Activated naive CD8-positive, alpha-beta T cell treated with anti-CD3 and anti-CD28 coated beads, Interleukin-2, amount 10 ng/mL, durations not matched to agents 7 days and 5 days (primary cell): ENCODE results near the gene CTSE. TPM values are rescaled to one million over a fixed set of nuclear protein-coding genes. Genes with fewer than 3 reads are reported as not detected.
A peak's percentile ranks its signal among the peaks of the same experiment; 100 is the strongest.

Experiments
- ATAC-seq: fragments of 150-1000 bp; cut with Tn5 transposase; one replicate; pipeline ENCODE4 v1.10.0; 2021; ENCODE audit warnings: low read depth, moderate library complexity
- POLR2A ChIA-PET: fragments of 350-600 bp; sonication (Branson Sonifier 250); formaldehyde crosslinking; loops from one replicate; lab custom pipeline; 2021; ENCODE audit warnings: antibody characterized with exemption; lab: Charles Lee
- DNase-seq: peaks from one replicate; pipeline ENCODE4 v3.0.0; 2021
- H3K27ac Mint-ChIP-seq: one replicate; pipeline ENCODE4 v1.8.0; 2022; ENCODE audit warnings: mild to moderate bottlenecking, mixed read lengths
- H3K27me3 Mint-ChIP-seq: one replicate; pipeline ENCODE4 v1.8.0; 2022; ENCODE audit warnings: mild to moderate bottlenecking, moderate library complexity, mixed read lengths
- H3K36me3 Mint-ChIP-seq: one replicate; pipeline ENCODE4 v1.8.0; 2021; ENCODE audit warnings: mild to moderate bottlenecking, mixed read lengths
- H3K4me1 Mint-ChIP-seq: one replicate; pipeline ENCODE4 v1.8.0; 2021; ENCODE audit warnings: mixed read lengths
- H3K4me3 Mint-ChIP-seq: one replicate; pipeline ENCODE4 v1.8.0; 2022; ENCODE audit warnings: mild to moderate bottlenecking, moderate library complexity, mixed read lengths
- H3K9me3 Mint-ChIP-seq: one replicate; pipeline ENCODE4 v1.8.0; 2021; ENCODE audit warnings: mixed read lengths
- total RNA-seq, 2 experiments: library from RNA; stranded (reverse); gene quantifications; one replicate each; pipeline ENCODE4 v1.2.3, GENCODE V29; 2021

The CTSE gene
- total RNA-seq, 2 experiments from 2014 or later: not detected

DNA sequence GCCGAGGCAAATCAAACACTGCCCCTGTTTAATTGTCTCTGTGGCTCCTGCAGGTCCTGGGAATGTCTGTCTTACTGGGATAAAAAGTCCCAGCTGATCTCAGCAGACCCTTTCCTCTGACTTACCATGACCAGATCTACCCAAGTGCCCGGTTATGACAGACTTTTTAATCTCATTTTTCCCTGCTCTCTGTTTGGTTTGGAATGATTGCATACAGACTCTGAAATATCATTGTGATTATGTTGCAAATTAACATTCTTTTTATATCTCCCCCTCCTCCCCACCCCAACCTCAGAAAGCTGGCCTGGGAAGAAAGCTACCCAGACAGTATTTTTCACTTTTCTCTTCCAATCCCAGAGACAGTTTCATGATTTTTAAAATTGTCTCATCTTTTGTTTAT, 36.8 kb downstream of the CTSE start:
- H3K4me3 Mint-ChIP-seq: no peak overlapping the region
- H3K27me3 Mint-ChIP-seq: peaks cover 9% of the 10 kb centered on the region
- no peaks in the 10 kb centered on the region for H3K36me3 Mint-ChIP-seq
- H3K4me1 Mint-ChIP-seq: no peaks in the 10 kb centered on the region
- ATAC-seq (no peak), DNase-seq (no peak)
- H3K27ac Mint-ChIP-seq: no peak overlapping the region
- H3K9me3 Mint-ChIP-seq: no peaks in the 10 kb centered on the region
- POLR2A ChIA-PET: no interaction called here

DNA sequence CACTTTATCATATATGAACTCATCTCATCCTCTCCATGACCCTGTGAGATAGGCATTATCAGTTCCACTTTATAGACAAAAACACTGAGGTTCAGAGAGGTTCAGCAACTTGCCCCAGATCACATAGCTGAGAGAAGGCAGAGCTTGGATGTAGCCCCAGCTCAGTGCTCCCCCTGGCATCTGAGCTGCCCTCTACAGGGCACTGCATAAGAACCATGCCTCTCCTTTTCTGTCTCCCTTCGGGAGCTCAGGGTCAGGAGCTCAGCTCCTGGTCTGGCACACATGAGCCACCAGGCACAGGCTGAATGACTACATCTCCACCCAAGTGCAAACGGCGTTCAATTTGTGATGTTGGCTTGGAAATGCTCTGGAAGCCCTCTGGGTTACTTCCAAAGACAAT, 37.4 kb downstream of the CTSE start:
- ATAC-seq (no peak), DNase-seq (no peak)
- POLR2A ChIA-PET: no interaction called here
- Mint-ChIP-seq H3K4me1 (no peaks in the 10 kb centered on the region), H3K27me3 (peaks cover 9% of the 10 kb centered on the region), H3K4me3 (no peak overlapping the region), H3K27ac (no peak overlapping the region), H3K9me3 (no peaks in the 10 kb centered on the region), H3K36me3 (no peaks in the 10 kb centered on the region)

GRCh38 chr1:205985330-205986005, 38.2 kb downstream of the CTSE start:
- ATAC-seq (no peak), DNase-seq (no peak)
- Mint-ChIP-seq H3K27ac (no peak overlapping the region), H3K27me3 (peaks cover 7% of the 10 kb centered on the region), H3K4me1 (no peaks in the 10 kb centered on the region), H3K36me3 (no peaks in the 10 kb centered on the region), H3K4me3 (no peak overlapping the region), H3K9me3 (no peaks in the 10 kb centered on the region)
- POLR2A ChIA-PET: no interaction called here

DNA sequence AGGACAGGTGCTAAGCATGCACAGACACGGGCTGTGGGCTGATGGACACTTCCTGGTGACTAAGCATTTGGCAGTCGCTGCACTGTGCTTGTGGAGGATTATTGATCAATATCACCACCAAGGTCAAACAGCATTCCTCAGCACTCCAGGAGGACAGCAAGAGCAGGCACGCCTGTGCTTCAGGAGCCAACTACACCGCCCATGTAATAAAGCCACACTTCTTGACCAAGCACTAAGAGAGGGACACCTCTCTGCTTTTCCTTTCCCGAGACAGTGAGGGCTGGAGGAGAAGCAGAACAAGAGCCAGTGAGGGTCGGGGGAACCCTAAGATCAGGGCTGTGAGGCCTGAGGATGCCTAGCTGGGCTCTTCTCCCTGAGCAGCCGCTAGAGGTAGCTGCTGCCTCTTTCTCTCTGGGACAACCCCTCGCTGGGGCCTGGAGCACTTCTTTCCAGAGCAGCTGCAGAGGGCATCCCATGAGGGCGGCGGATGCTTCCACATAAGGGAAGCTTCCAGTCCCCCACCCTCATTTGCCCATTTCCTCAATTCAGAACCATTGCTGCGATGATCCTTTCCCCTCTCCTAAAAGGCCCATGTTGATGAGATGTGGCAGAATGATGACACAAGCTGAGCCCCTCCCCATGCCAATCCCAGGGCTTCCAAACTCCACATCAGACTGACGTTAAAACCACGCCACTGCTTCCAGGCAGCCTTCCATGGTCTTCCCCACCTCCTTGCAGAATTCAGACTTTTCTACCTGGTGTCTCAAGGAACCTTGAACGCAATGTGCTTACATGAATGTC, 39.6 kb downstream of the CTSE start:
- H3K27ac Mint-ChIP-seq: no peak overlapping the region
- H3K4me3 Mint-ChIP-seq: no peak overlapping the region
- H3K4me1 Mint-ChIP-seq: no peaks in the 10 kb centered on the region
- no peaks in the 10 kb centered on the region for H3K9me3 Mint-ChIP-seq
- H3K27me3 Mint-ChIP-seq: peaks cover 3% of the 10 kb centered on the region
- no peaks in the 10 kb centered on the region for H3K36me3 Mint-ChIP-seq
- peak; percentile 40 for DNase-seq
- ATAC-seq: no peak
- POLR2A ChIA-PET: interaction anchor here (1.3 kb wide), 1 partner anchor 122 kb away, joined by 3 read pairs; no protein-coding TSS in a partner anchor

DNA sequence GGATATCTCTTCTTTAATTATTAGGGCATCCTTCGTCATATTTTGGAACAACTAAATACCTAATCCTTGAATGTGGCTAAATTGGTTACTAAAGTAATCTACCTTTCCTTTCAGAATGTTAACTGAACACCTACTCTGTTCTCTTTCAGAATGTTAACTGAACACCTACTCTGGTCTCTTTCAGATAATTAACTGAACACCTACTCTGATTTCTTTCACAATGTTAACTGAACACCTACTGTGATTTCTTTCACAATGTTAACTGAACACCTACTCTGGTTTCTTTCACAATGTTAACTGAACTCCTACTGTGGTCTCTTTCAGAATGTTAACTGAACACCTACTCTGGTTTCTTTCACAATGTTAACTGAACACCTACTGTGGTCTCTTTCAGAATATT, 42.4 kb downstream of the CTSE start:
- no peak overlapping the region for H3K27ac Mint-ChIP-seq
- POLR2A ChIA-PET: no interaction called here
- no peaks in the 10 kb centered on the region for H3K4me1 Mint-ChIP-seq
- no peak for ATAC-seq
- no peaks in the 10 kb centered on the region for H3K36me3 Mint-ChIP-seq
- DNase-seq: no peak
- no peak overlapping the region for H3K4me3 Mint-ChIP-seq
- peaks cover 3% of the 10 kb centered on the region for H3K27me3 Mint-ChIP-seq
- no peaks in the 10 kb centered on the region for H3K9me3 Mint-ChIP-seq

- DNase-seq (no peak), ATAC-seq (no peak)
- H3K4me3 Mint-ChIP-seq: no peak overlapping the region
- no peaks in the 10 kb centered on the region for H3K4me1 Mint-ChIP-seq
- H3K36me3 Mint-ChIP-seq: no peaks in the 10 kb centered on the region
- POLR2A ChIA-PET: no interaction called here
- no peaks in the 10 kb centered on the region for H3K9me3 Mint-ChIP-seq
- H3K27me3 Mint-ChIP-seq: peaks cover 3% of the 10 kb centered on the region
- no peak overlapping the region for H3K27ac Mint-ChIP-seq
Observed at GRCh38 chr1:205980237-205980870, 43.3 kb downstream of the CTSE start.

- H3K36me3 Mint-ChIP-seq: no peaks in the 10 kb centered on the region
- DNase-seq (no peak), ATAC-seq (no peak)
- peaks cover 9% of the 10 kb centered on the region for H3K9me3 Mint-ChIP-seq
- peaks cover 3% of the 10 kb centered on the region for H3K27me3 Mint-ChIP-seq
- H3K27ac Mint-ChIP-seq: no peak overlapping the region
- H3K4me1 Mint-ChIP-seq: peaks cover 6% of the 10 kb centered on the region
- no peak overlapping the region for H3K4me3 Mint-ChIP-seq
- POLR2A ChIA-PET: no interaction called here
Observed at GRCh38 chr1:205979301-205979700, 44.4 kb downstream of the CTSE start.

GRCh38 chr1:205978676-205979075, 45.0 kb downstream of the CTSE start:
- H3K36me3 Mint-ChIP-seq: no peaks in the 10 kb centered on the region
- H3K9me3 Mint-ChIP-seq: peaks cover 14% of the 10 kb centered on the region
- H3K4me3 Mint-ChIP-seq: no peak overlapping the region
- DNase-seq: no peak
- no peak overlapping the region for H3K27ac Mint-ChIP-seq
- peaks cover 6% of the 10 kb centered on the region for H3K4me1 Mint-ChIP-seq
- no peak for ATAC-seq
- POLR2A ChIA-PET: no interaction called here
- peaks cover 3% of the 10 kb centered on the region for H3K27me3 Mint-ChIP-seq

DNA sequence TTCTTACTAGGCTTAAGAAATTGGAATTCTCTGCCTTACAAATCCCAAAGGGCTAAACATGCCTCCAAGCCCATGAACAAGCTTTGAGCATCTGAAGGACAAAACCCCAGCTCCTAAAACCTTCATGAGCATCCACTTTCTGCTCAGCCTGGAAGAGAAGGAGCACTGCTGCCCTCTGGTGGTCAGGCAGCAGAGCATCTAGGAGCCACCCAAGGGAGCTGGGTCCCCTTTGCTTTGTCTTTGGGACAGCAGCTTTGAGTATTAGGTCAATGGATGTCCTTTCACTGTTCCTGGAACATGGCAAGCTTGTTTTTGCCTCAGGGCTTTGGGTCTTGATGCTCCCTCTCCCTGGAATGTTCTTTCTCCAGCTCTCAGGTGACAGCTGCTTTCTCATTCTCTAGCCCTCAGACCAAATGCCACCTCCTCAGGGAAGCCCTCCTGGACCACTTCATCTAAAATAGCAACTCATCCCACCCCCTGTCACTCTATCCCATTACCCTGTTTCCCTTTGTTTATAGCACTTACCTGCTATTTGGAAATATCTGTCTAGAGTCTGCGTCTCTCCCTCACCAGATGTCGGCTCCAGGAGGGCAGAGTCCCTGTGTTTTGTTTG, 46.2 kb downstream of the CTSE start:
- POLR2A ChIA-PET: interaction anchor here (1.3 to 1.5 kb wide), 2 partner anchors 186 to 319 kb away, joined by 4 to 7 read pairs; no protein-coding TSS in a partner anchor
- Mint-ChIP-seq H3K27me3 (no peaks in the 10 kb centered on the region), H3K27ac (no peak overlapping the region), H3K36me3 (no peaks in the 10 kb centered on the region), H3K4me3 (no peak overlapping the region), H3K9me3 (peaks cover 20% of the 10 kb centered on the region), H3K4me1 (peaks cover 6% of the 10 kb centered on the region)
- peak; percentile 75 for DNase-seq
- ATAC-seq: peak; percentile 73

DNA sequence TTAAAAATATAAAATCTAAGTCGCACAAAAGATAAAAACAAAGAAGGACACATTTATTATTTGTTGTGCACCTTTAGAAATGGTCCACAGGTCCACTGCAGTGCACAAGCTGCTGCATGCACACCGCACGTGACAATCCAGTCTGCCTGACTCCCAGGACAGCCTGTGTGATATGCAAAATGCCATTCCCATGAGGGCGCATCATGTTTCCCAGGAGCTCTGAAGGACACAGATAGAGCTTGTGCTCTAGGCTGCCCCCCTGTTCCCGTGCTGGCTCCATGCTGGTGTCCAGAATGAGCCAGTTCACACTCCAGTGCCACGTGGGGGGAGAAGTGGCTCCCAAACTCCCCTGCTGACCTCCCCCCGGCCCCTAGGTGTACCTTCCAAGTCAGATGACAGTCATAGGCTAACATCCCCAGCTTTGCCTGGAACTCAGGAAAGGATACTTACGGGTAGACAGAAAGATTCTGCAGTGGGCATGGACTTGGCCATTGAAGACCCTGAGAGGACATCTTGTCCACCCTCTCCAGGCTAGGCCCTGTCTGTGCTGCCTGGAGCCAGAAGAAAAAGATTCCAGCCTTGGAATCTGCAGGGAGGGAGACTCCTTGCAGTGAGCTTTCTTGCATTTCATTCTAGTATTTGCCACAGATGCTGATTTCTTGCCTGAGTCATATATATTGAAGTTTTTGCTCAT, 46.8 kb downstream of the CTSE start:
- ATAC-seq (no peak), DNase-seq (no peak)
- Mint-ChIP-seq H3K27ac (no peak overlapping the region), H3K9me3 (peaks cover 20% of the 10 kb centered on the region), H3K27me3 (no peaks in the 10 kb centered on the region), H3K36me3 (no peaks in the 10 kb centered on the region), H3K4me3 (no peak overlapping the region), H3K4me1 (peaks cover 6% of the 10 kb centered on the region)
- POLR2A ChIA-PET: interaction anchor here (1.3 to 1.5 kb wide), 2 partner anchors 185 to 318 kb away, joined by 4 to 7 read pairs; no protein-coding TSS in a partner anchor

DNA sequence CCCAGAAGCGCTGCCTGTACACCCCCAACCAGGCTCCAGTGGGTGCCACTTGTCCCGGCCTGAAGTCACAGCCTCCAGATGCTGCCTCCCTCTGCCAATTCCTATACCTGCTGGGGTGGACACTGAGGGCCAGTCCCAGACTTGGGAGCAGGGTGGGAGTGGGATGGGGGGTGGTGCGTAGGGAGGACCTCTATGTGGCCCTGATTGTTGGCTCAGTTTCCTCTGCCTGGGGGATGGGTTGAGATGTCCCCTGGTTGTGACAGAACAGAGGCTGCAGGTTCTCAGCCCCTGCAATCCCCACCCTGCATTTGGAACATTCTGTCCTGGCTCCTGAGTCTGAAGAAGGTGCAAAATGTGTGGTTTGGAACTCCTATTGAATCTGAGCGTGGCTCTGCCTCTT, 47.7 kb downstream of the CTSE start:
- Mint-ChIP-seq H3K4me3 (no peak overlapping the region), H3K27me3 (no peaks in the 10 kb centered on the region), H3K27ac (no peak overlapping the region), H3K9me3 (peaks cover 20% of the 10 kb centered on the region), H3K36me3 (no peaks in the 10 kb centered on the region), H3K4me1 (peaks cover 6% of the 10 kb centered on the region)
- DNase-seq (no peak), ATAC-seq (no peak)
- POLR2A ChIA-PET: no interaction called here

DNA sequence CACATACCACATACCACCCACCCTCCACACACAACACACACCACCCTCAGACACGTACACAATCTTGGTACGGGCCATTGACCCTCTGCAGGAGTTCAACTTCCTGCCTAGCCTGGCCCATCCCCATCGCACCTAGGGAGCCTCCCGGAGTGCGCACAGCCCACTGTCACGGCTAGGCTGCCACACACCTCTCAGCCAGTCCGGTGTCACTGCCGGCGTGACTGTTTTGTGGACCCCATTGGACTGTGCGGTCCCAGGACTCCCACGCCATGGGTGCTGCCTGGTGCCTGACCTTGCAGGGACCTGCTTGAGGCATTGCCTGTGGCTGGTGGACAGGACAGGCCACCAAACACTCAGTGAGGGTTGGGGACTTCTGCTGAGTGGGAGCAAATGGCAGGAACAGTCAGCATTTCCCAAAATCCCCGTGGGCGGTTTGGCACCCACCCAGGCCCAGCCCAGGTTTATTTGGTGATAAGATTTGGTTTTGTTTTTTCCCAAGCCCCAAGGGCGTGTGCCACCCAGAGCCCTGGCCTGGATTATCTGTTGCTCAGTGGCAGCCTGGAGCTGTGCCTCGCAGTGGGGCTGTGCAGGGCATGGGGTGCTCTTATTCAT, 48.2 kb downstream of the CTSE start:
- Mint-ChIP-seq H3K4me3 (no peak overlapping the region), H3K36me3 (no peaks in the 10 kb centered on the region), H3K9me3 (peaks cover 20% of the 10 kb centered on the region), H3K27me3 (no peaks in the 10 kb centered on the region), H3K4me1 (peaks cover 6% of the 10 kb centered on the region), H3K27ac (no peak overlapping the region)
- POLR2A ChIA-PET: no interaction called here
- ATAC-seq (no peak), DNase-seq (no peak)
